Activated naive CD4-positive, alpha-beta T cell treated with anti-CD3 and anti-CD28 coated beads, Interleukin-2, amount 10 ng/mL, durations not matched to agents 7 days and 5 days (primary cell): ENCODE results near the gene KRTAP5-3.
"Not testable (repeated sequence)": the region's sequence is repeated elsewhere in the genome, so short reads cannot be mapped to it uniquely, and the experiment has no call there.

Experiments used
- CTCF ChIA-PET: fragments of 350-600 bp; sonication (Branson Sonifier 250); formaldehyde crosslinking; loops from one replicate; lab custom pipeline; 2021; ENCODE audit warnings: antibody characterized with exemption; lab: Charles Lee
- DNase-seq: peaks from one replicate; pipeline ENCODE4 v3.0.0-alpha.2; 2020
- H3K27ac Mint-ChIP-seq: one replicate; pipeline ENCODE4 v1.8.0; 2021; ENCODE audit warnings: mild to moderate bottlenecking, moderate library complexity, mixed read lengths
- H3K27me3 Mint-ChIP-seq: one replicate; pipeline ENCODE4 v1.8.0; 2021; ENCODE audit warnings: mild to moderate bottlenecking, mixed read lengths
- H3K36me3 Mint-ChIP-seq: one replicate; pipeline ENCODE4 v1.8.0; 2021; ENCODE audit warnings: mixed read lengths
- H3K4me1 Mint-ChIP-seq: one replicate; pipeline ENCODE4 v1.8.0; 2021; ENCODE audit warnings: mixed read lengths
- H3K4me3 Mint-ChIP-seq: one replicate; pipeline ENCODE4 v1.8.0; 2021; ENCODE audit warnings: mild to moderate bottlenecking, moderate library complexity, mixed read lengths
- H3K9me3 Mint-ChIP-seq: one replicate; pipeline ENCODE4 v1.8.0; 2021; ENCODE audit warnings: mixed read lengths

The KRTAP5-3 gene

DNA sequence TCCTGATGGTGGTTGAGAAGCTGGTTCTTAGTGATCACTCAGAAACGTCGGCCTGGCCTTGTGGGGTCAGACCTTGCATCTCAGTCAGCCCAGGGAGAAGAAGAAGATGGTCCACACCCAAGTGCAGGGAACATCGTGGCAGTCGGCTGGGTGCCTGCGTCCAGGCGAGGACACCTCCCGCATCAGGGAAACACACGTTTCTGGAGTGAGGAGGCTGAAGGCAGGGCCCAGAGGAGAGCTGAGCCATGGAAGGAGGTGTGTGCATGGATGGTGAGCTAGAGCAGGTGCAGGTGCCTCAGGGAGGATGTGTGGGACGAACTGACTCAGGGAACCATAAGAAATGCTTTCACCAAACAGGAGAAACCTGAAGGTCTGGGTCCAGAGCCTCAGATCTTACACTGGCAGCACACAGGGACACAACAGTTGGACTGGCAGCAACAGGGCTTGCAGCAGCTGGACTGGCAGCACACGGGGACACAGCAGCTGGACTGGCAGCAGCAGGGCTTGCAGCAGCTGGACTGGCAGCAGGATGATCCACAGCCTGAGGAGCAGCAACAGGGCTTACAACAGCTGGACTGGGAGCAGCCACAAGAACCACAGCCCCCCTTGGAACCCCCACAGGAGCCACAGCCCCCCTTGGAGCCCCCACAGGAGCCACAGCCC, 10.8 kb downstream of the KRTAP5-3 start:
- Mint-ChIP-seq H3K4me3 (no peak overlapping the region), H3K36me3 (no peaks in the 10 kb centered on the region), H3K27me3 (peaks cover 73% of the 10 kb centered on the region), H3K4me1 (peaks cover 5% of the 10 kb centered on the region), H3K9me3 (no peaks in the 10 kb centered on the region), H3K27ac (no peak overlapping the region)
- DNase-seq = no peak
- CTCF ChIA-PET = interaction anchor here (1.2 kb wide), 1 partner anchor 23 kb away, joined by 3 read pairs; no protein-coding TSS in a partner anchor

DNA sequence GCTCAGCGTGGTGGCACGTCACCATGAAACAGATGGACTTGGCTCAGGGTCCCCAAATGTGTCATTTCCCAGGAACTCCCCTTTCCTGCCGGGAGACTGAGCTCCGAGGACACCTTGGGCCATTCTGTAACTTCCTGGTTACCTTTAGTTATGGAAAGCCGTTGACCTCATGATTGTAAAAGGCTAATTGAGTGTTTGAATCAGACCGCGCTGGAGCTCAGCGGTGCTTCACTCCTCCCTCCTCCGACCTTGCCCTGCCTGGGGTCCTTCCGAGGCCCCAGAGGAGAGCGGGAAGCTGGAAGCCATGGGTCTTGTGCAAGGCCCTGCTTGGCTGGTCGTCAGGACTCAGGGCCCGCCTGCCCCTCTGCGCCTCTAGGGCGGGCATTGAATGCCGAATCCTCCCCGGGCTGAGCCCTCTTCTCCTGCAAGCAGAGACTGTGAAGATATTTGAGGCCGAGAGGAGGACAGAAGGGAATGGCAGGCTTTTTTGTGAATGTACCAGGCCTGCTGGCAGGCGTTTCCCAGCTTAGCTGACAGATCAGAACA, 11.6 kb downstream of the KRTAP5-3 start:
- H3K9me3 Mint-ChIP-seq = not testable (repeated sequence)

DNA sequence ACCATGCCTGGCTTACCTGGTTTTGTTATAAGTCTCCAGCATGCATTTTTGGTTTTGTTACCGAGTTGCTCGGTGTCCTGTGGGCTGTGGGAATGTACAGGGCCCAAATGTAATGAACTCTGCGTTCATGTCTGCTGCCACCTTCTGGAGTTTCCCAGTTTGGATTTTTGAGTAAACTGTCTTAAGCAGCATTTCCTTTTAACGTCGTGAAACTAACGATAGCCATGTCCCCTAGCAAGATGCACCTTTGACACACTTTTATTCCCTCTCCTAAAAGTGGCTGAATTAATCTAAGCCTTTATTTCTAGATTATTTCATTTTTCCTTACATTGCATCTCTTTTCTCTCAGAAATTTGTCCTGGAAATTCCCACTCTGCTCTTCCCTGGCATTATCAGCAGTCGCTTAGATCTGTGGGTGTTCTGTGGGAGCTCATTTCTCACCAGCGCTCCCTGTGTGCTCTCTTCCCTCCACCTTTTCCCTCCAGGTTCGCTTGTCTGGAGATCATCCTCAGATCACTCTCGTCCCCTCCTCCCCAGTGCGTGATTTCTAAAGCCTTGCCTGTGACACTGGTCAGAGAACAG, 12.2 kb downstream of the KRTAP5-3 start:
- H3K4me3 Mint-ChIP-seq, H3K4me1 Mint-ChIP-seq, DNase-seq, H3K36me3 Mint-ChIP-seq, H3K9me3 Mint-ChIP-seq, H3K27ac Mint-ChIP-seq: not testable (repeated sequence)
- peaks cover 72% of the 10 kb centered on the region for H3K27me3 Mint-ChIP-seq
- CTCF ChIA-PET = interaction anchor here (1.2 to 1.8 kb wide), 3 partner anchors 12 to 49 kb away, joined by 3 to 4 read pairs (median 4); partner anchors contain the start of gene KRTAP5-3

More for the DNA sequence above, 11.6 kb downstream of the KRTAP5-3 start:
- CTCF ChIA-PET = interaction anchor here (1.2 kb wide), 1 partner anchor 22 kb away, joined by 3 read pairs; no protein-coding TSS in a partner anchor
- not testable (repeated sequence) for H3K4me1 Mint-ChIP-seq, H3K36me3 Mint-ChIP-seq, DNase-seq, H3K4me3 Mint-ChIP-seq, H3K27ac Mint-ChIP-seq
- peaks cover 74% of the 10 kb centered on the region for H3K27me3 Mint-ChIP-seq

DNA sequence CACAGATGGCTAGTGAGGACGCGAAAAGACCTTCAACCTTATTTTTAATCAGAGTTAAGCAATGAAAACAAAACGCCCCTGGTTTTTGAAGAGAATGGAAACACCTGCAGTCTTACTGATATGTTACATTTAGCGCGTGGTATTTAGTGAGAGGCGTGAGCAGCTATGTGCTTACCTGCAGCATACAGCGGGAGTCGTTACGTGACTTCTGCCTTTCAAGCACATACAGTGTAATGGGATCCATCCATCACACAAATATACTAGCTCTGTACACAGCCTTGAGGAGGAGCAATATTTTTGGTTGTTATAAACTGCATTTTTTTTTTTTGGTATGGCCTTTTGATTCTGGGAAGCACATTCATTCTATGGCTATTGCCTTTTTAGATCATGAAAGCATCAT, 15.6 kb downstream of the KRTAP5-3 start:
- no peak overlapping the region for H3K27ac Mint-ChIP-seq
- peaks cover 60% of the 10 kb centered on the region for H3K27me3 Mint-ChIP-seq

DNA sequence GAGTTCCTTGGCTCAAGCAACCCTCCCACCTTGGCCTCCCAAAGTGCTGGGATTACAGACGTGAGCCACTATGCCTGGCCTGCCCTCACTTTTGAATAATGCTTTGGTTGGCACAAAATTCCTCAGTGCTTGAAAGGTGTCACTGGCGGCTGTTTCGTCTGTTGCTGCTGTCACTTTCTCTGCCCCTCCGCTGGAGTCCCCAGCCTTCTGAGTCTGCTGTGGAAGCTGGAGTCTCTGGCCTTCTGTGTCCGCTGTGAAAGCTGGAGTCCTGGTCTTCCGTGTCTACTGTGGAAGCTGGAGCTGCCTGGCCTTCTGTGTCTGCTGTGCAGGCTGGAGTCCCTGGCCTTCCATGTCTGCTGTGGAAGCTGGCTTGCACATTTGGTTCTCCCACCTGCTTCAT, 18.3 kb downstream of the KRTAP5-3 start:
- Mint-ChIP-seq H3K4me1 (peaks cover 14% of the 10 kb centered on the region), H3K9me3 (peaks cover 12% of the 10 kb centered on the region), H3K27me3 (peaks cover 47% of the 10 kb centered on the region), H3K27ac (peak overlapping the region; percentile 64), H3K4me3 (no peak overlapping the region), H3K36me3 (peaks cover 11% of the 10 kb centered on the region)
- CTCF ChIA-PET = interaction anchor here (1.0 to 2.6 kb wide), 2 partner anchors 15 to 137 kb away, joined by 3 to 14 read pairs; no protein-coding TSS in a partner anchor
- DNase-seq = no peak

More for the DNA sequence above, 15.6 kb downstream of the KRTAP5-3 start:
- no peak overlapping the region for H3K4me3 Mint-ChIP-seq
- H3K4me1 Mint-ChIP-seq = peaks cover 20% of the 10 kb centered on the region
- no peak for DNase-seq
- peaks cover 11% of the 10 kb centered on the region for H3K36me3 Mint-ChIP-seq
- CTCF ChIA-PET = interaction anchor here (0.7 to 1.4 kb wide), 2 partner anchors 38 to 54 kb away, joined by 3 to 4 read pairs; no protein-coding TSS in a partner anchor
- H3K9me3 Mint-ChIP-seq = peaks cover 12% of the 10 kb centered on the region

DNA sequence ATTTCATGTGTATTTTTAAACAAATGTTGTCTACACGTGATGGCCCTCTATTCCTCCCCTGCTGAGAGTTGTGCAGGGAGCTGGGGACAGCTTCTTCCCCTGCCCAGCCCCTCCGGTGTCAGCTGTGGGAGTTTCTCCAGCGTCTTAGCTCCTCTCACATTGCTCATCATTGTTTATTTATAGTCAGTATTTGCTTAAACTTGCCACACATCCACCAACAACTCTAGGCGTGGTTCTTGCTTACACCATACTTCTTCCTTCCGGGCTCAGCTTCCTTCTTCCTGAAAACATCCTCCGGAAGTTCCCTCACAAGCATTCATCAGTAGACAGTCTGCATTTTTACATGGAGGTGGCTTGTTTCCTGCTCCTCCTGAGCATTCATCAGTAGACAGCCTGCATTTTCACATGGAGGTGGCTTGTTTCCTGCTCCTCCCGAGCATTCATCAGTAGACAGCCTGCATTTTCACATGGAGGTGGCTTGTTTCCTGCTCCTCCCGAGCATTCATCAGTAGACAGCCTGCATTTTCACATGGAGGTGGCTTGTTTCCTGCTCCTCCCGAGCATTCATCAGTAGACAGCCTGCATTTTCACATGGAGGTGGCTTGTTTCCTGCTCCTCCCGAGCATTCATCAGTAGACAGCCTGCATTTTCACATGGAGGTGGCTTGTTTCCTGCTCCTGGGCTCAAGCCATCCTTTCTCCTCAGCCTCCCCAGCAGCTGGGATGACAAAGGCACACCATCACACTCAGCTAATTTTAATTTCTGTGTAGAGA, 18.9 kb downstream of the KRTAP5-3 start:
- peak overlapping the region; percentile 93 for H3K27ac Mint-ChIP-seq
- peak; percentile 43 for DNase-seq
- CTCF ChIA-PET = interaction anchor here (1.0 to 2.6 kb wide), 2 partner anchors 15 to 137 kb away, joined by 3 to 14 read pairs; no protein-coding TSS in a partner anchor
- H3K36me3 Mint-ChIP-seq = peaks cover 11% of the 10 kb centered on the region
- peaks cover 44% of the 10 kb centered on the region for H3K27me3 Mint-ChIP-seq
- H3K9me3 Mint-ChIP-seq = peaks cover 12% of the 10 kb centered on the region
- peaks cover 15% of the 10 kb centered on the region for H3K4me1 Mint-ChIP-seq
- H3K4me3 Mint-ChIP-seq = peak overlapping the region; percentile 43

DNA sequence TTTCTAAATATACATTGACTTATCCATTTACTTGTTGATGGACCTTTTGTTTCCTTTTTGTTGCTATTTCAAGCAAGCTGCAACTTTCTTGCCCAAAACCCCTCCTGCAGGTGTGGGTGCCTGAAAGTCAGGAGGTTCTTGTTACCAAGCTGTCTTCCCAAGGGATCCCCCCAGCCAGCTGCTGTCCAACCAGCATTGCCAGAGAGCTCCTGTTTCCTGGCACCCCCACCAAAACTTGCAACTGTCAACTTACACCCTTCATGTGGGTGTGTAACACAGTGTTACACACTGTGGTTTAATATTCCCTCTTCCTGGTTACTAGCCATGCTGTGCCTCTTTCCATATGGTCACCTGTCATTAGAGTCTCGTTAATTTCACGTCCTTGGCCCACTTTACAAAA, 21.6 kb downstream of the KRTAP5-3 start:
- CTCF ChIA-PET = interaction anchor here (1.0 kb wide), 1 partner anchor 12 kb away, joined by 7 read pairs; no protein-coding TSS in a partner anchor
- Mint-ChIP-seq H3K9me3 (peaks cover 12% of the 10 kb centered on the region), H3K27me3 (peaks cover 33% of the 10 kb centered on the region), H3K4me3 (no peak overlapping the region), H3K36me3 (peaks cover 11% of the 10 kb centered on the region), H3K27ac (no peak overlapping the region), H3K4me1 (peaks cover 20% of the 10 kb centered on the region)
- no peak for DNase-seq

DNA sequence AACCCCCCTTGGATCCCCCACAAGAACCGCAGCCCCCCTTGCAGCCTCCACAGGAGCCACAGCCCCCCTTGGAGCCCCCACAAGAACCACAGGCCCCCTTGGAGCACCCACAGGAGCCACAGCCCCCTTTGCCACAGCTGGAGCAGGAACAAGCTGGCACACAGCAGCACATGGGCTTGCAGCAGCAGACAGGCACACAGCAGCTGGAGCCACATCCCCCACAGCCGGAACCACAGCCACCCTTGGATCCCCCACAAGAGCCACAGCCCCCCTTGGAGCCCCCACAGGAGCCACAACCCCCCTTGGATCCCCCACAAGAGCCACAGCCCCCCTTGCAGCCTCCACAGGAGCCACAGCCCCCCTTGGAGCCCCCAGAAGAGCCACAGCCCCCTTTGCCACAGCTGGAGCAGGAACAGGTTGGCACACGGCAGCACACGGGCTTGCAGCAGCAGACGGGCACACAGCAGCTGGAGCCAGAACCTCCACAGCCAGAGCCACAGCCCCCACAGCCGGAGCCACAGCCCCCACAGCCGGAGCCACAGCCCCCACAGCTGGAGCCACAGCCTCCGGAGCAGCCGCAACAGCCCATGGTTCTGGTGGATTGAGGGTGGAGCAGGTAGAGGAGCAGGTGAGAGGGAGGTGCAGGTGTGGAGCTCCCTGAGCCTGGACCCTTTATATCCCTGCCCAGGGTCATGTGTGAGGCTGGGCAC, 23.4 kb downstream of the KRTAP5-3 start, which contains the start of gene KRTAP5-1:
Gene KRTAP5-1, minus strand, starts transcription at position 623 of the 710 bp plus-strand sequence. Its CDS starts 34 bp downstream, at position 589.
- H3K9me3 Mint-ChIP-seq, H3K4me3 Mint-ChIP-seq, H3K36me3 Mint-ChIP-seq, DNase-seq, H3K27ac Mint-ChIP-seq: not testable (repeated sequence)
- H3K4me1 Mint-ChIP-seq = peaks cover 16% of the 10 kb centered on the region
- H3K27me3 Mint-ChIP-seq = peaks cover 28% of the 10 kb centered on the region
- CTCF ChIA-PET = interaction anchor here (2.1 kb wide), 1 partner anchor 10 kb away, joined by 7 read pairs; no protein-coding TSS in a partner anchor

DNA sequence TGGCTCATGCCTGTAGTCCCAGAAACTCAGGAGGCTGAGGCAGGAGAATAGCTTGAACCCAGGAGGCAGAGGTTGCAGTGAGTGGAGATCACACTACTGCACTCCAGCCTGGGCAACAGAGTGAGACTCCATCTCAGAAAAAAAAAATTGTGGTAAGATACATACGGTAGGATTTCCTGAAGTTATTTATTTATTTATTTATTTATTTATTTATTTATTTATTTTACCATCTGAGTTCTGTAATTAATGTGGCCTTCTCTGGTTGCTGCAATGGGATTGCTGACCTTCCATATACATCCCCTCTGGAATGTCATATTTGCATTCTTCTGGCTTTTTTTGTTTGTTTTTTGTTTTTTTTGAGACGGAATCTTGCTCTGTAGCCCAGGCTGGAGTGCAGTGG, 25.4 kb downstream of the KRTAP5-3 start:
- H3K27me3 Mint-ChIP-seq = peaks cover 34% of the 10 kb centered on the region
- H3K4me3 Mint-ChIP-seq, DNase-seq, H3K36me3 Mint-ChIP-seq, H3K4me1 Mint-ChIP-seq, H3K9me3 Mint-ChIP-seq, H3K27ac Mint-ChIP-seq: not testable (repeated sequence)
- CTCF ChIA-PET = interaction anchor here (1.3 kb wide), 1 partner anchor 12 kb away, joined by 3 read pairs; no protein-coding TSS in a partner anchor

DNA sequence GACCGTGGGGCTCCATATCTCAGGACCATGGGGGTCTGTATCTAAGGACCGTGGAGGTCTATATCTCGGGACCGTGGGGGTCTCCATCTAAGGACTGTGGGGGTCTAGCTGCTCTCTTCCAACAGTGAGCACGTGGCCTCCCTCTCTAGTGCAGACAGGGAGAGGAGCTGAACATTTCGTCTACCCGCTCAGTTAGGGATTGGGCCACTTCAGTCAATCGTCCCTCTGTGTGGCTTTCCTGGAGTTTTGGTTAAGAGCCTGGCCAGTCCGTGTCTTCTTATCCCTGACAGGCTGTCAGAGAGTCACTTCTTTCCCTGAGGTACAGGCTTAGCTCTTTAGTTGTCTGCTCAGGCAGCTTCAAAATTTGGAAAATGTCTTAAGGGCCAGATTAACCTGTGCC, 26.3 kb downstream of the KRTAP5-3 start:
- Mint-ChIP-seq H3K27me3 (peaks cover 28% of the 10 kb centered on the region), H3K4me1 (peaks cover 5% of the 10 kb centered on the region), H3K4me3 (no peak overlapping the region), H3K27ac (no peak overlapping the region), H3K9me3 (peaks cover 8% of the 10 kb centered on the region), H3K36me3 (no peaks in the 10 kb centered on the region)
- CTCF ChIA-PET = interaction anchor here (1.3 kb wide), 1 partner anchor 13 kb away, joined by 3 read pairs; no protein-coding TSS in a partner anchor
- no peak for DNase-seq

DNA sequence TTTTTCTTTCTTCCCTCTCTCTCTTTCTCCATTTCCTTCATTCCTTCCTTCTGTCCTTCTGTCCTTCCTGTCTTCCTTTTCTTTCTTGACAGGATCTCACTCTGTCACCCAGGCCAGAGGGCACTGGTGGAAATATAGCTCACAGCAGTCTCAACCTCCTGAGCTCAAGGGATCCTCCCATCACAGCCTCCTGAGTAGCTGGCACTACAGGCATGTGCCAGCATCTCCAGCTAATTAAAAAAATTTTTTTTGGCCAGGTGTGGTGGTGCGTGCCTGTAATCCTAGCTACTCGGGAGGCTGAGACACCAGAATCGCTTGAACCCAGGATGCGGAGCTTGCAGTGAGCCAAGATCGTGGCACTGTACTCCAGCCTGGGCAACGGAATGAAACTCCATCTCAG, 31.4 kb downstream of the KRTAP5-3 start:
- Mint-ChIP-seq H3K27me3 (peaks cover 46% of the 10 kb centered on the region), H3K36me3 (no peaks in the 10 kb centered on the region), H3K4me1 (peaks cover 15% of the 10 kb centered on the region), H3K27ac (no peak overlapping the region), H3K4me3 (no peak overlapping the region), H3K9me3 (peaks cover 8% of the 10 kb centered on the region)
- DNase-seq = no peak
- CTCF ChIA-PET = interaction anchor here (1.5 to 4.3 kb wide), 2 partner anchors 29 to 124 kb away, joined by 6 to 51 read pairs; no protein-coding TSS in a partner anchor

DNA sequence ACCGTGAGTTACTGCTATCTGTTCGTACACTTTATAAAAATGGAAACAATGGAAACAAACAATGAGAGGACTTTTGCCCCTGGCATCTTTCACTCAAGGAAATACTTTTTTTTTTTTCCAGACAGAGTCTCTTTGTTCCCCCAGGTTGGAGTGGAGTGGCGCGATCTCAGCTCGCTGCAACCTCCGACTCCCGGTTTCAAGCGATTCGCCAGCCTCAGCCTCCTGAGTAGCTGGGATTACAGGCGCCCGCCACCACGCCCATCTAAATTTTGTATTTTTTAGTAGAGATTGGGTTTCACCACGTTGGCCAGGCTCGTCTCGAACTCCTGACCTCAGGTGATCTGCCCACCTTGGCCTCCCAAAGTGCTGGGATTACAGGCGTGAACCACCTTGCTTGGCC, 32.5 kb downstream of the KRTAP5-3 start:
- H3K27ac Mint-ChIP-seq, H3K4me3 Mint-ChIP-seq: not testable (repeated sequence)
- CTCF ChIA-PET = interaction anchor here (1.5 to 4.3 kb wide), 6 partner anchors 11 to 376 kb away, joined by 7 to 51 read pairs (median 12); no protein-coding TSS in a partner anchor

DNA sequence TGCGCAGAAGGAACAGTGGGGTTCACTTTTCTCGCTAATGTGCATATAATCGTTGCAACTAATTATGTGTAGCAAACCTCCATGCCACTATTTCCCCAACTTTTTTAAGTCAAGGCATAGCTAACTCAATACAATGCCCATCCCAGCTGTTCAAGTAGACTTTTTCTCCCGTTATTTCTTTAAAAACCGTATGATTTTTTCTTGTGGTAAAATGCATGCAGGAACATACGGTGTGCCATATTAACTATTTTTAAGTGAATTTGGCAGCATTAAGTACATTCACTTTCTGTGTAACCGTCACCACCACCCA, 33.4 kb downstream of the KRTAP5-3 start:
- H3K27ac Mint-ChIP-seq = no peak overlapping the region
- CTCF ChIA-PET = interaction anchor here (0.6 to 4.3 kb wide), 24 partner anchors 9 to 461 kb away, joined by 3 to 51 read pairs (median 6); partner anchors contain the start of gene KRTAP5-1
- no peak for DNase-seq
- peaks cover 58% of the 10 kb centered on the region for H3K27me3 Mint-ChIP-seq
- H3K4me1 Mint-ChIP-seq = peaks cover 18% of the 10 kb centered on the region
- H3K9me3 Mint-ChIP-seq = peaks cover 8% of the 10 kb centered on the region
- no peak overlapping the region for H3K4me3 Mint-ChIP-seq
- H3K36me3 Mint-ChIP-seq = no peaks in the 10 kb centered on the region

More for the DNA sequence above, 32.5 kb downstream of the KRTAP5-3 start:
- not testable (repeated sequence) for H3K9me3 Mint-ChIP-seq, DNase-seq, H3K36me3 Mint-ChIP-seq
- Mint-ChIP-seq H3K27me3 (peaks cover 49% of the 10 kb centered on the region), H3K4me1 (peaks cover 16% of the 10 kb centered on the region)
